Stimulated activated CD4-positive, alpha-beta T cell treated with anti-CD3 and anti-CD28 coated beads, Interleukin-4, amount 100 ng/mL, for 1 hour (primary cell): ENCODE measurements around the gene FBN1.

Experiments used
- DNase-seq: peaks from one replicate; pipeline ENCODE4 v3.0.0-alpha.2; 2020

Gene FBN1

DNA sequence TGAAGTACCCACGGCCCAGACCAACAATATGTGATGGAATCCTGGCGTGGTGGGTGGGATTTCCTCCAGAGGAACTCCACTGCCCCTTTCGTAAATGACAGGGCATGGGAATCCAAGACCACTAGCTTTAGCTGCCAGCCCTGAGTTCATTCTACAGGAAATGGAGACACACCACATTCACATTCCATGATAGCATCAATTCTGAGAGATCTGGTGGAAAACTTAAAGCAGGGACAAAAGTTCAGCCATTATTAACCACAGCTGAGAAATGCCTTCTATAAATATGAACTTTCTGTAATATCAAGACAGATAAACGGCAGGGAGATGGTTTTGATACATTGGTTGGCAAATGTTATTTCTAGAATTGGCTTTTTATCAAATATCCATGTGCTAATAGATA, 98.2 kb downstream of the FBN1 start:
- no peak for DNase-seq

DNA sequence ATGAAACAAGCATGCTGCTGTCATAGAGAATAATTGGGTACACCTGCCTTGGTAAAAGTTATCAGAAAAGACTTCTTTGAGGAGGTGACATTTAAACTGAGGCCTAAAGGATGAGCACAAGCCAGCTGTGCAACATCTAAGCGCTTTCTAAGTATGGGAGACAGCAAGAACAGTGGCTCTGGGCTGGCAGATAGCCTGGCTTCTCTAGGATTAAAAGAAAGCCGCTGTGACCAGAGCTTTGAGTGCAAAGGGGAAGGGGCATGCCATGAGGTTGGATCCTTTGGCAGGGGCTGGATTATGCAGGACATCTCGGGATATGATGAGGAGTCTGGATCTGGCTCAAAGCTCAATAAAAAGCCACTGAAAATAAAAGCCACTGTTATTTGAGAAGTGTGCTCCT, 99.2 kb downstream of the FBN1 start:
- no peak for DNase-seq

GRCh38 chr15:48544778-48545177, 100.7 kb downstream of the FBN1 start:
- DNase-seq = no peak

GRCh38 chr15:48541341-48542278, 103.9 kb downstream of the FBN1 start:
- no peak for DNase-seq

GRCh38 chr15:48540756-48541155, 104.8 kb downstream of the FBN1 start:
- no peak for DNase-seq

DNA sequence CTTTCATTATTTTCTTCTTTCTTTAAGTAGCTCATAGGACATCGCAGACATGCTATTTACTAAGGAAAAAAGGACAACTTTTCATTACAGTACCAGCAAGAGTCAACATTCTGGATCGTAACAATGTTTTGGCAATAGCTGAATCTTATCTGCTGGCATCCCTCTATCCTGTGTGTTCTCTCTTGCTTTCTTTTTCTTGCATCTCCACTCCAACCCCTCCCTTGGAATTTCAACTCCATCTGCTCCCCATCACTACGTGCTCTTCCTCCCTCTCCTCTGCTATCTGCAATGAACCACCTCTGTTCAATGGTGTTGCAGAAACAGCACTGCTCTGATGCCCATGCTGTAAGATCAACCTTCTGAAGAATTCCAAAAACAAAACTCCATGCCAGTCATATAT, 106.6 kb downstream of the FBN1 start:
- DNase-seq = no peak

DNA sequence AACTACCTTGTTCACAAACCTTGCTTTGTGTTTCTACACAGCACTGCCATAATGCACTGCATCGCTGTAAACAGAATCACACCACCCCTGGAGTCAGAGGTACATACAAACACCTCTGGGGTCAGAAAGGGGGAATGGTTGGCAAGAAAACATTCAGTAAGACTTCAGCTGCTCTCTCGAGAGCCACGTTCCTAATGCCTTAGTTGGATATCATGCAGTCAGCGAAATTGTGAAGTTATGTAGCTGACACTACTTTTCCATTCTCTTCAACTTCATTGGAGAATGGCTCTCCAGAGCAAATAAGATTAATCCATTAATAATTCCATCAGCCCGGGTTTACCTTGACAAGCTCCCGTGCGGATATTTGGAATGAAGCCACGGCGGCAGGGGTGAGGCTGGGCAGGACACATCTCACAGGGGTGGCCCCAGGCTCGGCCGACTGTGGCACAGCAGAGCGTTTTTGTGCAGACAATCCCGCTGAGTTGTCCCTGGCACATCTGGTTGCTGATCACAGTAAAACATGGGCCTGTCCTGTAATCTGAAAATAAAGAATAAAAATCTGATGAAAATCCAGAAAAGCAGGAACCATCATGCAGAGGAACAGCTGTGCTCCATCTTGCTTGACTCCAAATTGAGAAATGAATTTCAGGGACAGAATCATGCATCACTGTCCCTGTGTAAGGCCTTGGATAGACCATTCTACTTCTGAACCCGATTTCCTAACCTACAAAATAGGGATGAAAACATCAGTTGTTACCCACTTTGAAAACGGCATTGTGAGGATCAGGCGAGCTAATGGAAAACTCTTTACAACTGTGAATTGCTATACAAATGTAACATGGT, 108.0 kb downstream of the FBN1 start:
- DNase-seq = no peak

- DNase-seq = no peak
These were observed 108.8 kb downstream of the FBN1 start for GRCh38 chr15:48536681-48537091.

GRCh38 chr15:48533982-48534381, 111.5 kb downstream of the FBN1 start:
- DNase-seq = no peak

DNA sequence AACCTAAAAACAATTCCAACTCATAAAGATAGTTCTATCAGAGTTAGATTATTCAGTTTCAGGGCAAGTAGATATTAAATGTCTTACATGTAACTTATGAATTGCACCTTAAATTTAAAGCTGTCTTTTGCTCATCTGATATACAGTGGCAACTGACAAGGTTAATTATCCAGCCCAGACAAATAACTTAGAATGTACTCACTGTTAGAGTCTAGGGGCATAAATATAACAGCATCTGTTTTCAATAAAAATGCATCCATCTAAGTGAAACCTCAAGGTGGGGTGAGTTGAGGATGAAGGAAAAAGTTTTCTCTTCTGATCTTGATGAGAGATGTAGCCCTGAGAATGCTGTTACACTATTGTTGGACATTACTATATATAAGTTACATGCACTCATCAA, 112.6 kb downstream of the FBN1 start:
- no peak for DNase-seq

GRCh38 chr15:48530528-48530927, 115.0 kb downstream of the FBN1 start:
- no peak for DNase-seq

GRCh38 chr15:48528921-48529320, 116.6 kb downstream of the FBN1 start:
- DNase-seq = no peak

- no peak for DNase-seq
These were observed 118.0 kb downstream of the FBN1 start for GRCh38 chr15:48527517-48527916.

GRCh38 chr15:48522911-48523310, 122.6 kb downstream of the FBN1 start:
- no peak for DNase-seq

DNA sequence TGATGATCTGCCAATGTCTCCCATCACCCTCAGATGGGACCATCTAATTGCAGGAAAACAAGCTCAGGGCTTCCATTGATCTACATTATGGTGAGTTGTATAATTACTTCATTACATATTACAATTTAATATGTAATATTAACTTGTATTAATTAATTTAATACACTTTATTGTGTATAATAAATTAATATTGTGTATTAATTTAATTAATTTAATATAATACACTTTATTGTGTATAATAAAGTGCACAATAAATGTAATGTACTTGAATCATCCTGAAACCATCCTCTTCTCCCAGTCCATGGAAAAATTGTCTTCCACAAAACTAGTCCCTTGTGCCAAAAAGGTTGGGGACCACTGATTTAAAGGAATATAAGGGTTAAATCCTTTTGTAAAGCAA, 123.4 kb downstream of the FBN1 start:
- no peak for DNase-seq

DNA sequence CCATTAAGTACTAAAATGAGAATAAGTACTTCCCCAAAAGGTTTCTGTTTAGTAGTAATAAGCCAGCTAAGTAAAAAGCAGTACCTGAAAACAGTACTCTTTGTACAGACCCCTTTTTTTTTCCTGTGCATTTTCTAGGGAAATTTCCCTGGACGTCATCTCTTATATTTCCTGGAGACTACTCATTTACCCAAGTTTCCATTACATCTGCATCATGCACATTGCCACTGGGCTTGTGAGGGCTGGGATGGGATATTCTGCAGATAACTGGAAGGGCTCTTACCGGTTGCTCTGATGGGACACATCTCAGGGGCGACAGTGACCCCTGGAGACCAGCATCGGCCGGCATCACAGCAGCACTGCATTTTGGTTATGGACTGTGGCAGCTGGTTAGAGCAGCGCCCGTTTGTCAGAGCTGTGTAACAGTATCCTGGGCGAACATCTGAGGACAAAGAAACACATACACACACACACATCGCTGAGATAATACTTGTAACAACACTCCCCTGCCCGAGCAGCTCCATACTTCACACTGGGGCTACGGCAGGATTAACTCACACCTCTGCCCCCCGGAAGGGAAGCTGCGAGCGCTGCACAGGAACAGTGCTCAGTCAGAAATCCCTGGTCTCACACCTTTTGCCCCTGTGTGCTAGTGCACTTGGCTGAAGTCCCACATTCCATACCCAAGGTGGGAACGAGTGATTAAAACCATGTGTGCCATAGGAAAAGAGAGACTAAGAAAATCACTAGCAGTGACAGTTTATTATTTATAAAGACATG, 124.9 kb downstream of the FBN1 start:
- DNase-seq = no peak

GRCh38 chr15:48516121-48516520, 129.4 kb downstream of the FBN1 start:
- no peak for DNase-seq

DNA sequence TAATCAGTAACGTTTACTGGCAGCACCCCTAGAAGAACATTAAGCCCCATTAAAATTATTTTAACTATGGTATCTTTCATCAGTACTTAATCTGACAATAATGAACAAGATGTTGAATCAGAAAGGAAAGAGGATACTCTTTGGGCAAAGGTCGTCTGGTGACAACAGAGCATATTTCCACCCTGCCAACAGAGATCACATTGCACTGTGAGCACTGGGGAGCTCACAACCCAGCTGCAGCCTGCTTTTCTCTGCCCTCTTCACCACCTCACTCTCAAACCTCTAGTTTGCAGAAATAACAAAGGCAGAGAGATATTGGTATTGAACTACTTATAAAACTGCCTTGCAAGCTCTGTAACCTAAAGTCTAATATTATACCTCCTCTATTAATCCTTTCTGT, 130.0 kb downstream of the FBN1 start:
- no peak for DNase-seq

DNA sequence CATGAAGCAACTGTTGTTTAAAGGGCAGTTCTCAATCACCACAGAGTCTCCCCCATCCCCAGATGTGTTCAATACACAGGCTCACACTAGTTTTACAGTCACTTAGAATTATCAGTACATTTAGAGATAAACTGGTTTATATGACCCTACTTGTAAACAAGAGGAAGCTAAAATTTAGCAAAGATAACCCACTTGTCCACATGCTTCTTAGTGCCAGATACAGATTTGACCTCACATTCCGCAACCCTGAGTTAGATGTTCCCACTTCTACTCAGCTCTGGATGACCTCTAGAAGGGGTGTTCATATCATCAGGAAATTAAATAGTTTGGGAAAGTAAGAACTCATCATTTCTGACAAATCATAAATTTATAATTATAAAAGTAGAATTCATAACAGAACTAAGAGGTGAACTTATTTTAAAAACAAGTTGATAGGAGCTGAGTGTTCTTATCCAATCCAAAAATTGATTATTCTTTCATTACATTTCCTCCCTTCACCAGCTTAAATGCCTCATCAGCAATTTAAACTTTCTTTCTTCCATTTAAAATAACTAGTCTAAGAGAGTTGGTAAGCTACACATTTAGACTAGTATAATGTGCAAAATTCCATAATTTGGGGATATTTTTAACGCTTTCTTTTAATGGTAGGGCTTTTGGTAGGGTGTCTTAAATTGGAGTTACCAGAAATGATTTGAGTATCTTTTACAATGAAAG, 131.2 kb downstream of the FBN1 start:
- no peak for DNase-seq

DNA sequence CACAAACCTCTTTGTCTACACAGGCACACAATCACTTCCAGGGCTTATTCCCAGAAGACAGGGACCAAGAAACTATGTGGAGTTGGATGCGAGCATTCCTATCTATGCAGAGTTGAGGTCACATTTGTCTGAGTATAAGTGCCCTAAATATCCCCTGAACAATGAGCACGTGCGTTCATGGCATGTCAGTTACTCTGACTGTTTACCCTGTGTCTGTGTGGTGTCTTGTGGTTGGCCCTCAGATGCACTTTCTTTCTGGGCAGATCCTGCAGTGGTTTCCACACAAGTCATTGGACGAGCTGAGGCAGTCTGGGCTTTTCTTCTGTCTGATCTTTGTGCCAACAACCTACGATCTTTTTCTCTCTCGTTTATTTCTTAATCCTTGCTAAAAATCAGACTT, 134.5 kb downstream of the FBN1 start:
- no peak for DNase-seq

DNA sequence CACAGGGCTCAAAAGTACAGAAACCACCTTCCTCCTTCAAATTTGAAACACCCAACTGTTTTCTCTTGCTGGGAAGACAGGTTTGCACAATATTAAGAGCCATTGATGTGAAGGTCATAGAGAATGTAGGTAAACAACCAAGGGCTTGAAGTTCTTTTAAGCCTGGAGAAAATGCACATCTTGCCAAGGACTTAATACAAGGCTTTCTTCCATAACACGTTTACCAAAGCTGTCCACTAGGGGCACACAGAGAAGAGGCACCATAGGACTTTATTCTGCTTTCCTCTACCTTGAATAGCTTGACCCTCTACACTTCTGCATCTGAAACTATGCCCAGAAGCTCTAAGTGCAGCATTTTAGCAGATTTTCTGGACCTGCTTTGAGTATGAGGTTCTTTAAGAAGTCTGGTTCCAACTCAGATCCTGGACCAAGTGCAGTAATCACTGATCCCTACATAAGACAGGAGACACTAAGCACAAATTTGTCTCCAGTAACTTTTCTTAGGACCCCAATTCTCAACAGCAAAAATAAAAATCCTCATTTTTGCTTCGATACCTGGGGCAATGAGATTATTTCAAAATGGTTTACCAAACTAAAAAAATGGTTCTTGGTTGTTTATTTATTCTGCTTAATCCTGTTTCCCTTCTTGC, 138.0 kb downstream of the FBN1 start:
- DNase-seq = no peak

DNA sequence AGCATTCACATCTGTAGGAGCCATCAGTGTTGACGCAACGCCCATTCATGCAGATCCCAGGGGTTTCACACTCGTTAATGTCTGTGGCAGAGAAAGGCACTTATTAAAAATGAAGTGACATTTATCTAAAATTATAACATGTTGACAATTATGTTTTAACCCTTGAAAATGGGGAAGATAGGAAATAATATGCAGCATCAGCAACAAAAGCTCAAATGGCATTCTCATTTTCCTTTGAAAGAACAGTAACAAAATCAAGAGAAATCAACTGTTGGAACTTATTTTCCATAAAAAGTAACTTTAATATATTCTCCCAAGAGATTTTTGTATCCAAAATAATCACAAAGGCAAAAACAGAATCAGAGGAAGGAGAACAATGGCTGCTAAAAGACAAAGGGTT, 140.4 kb downstream of the FBN1 start:
- no peak for DNase-seq
